OCI-LY7 (cell line): ENCODE measurements around the gene ATG9B.

Experiments
- EZH2phosphoT487 ChIP-seq: fragments of 200-600 bp; sonication (generic); IDR thresholded peaks from 2 replicates; pipeline ENCODE4 v1.6.1; 2018; ENCODE audit warnings: low read depth, borderline replicate concordance, mild to moderate bottlenecking, mixed run types, antibody characterized with exemption, low read length, moderate library complexity, mixed read lengths
- TF ChIP-seq, protein P1 (sequence below): fragments of 200-600 bp; sonication (generic); conservative IDR thresholded peaks from 2 replicates; pipeline ENCODE4 v1.5.1; 2014; ENCODE audit warnings: mild to moderate bottlenecking, antibody characterized with exemption, low read length, moderate library complexity, mixed read lengths

DNA sequence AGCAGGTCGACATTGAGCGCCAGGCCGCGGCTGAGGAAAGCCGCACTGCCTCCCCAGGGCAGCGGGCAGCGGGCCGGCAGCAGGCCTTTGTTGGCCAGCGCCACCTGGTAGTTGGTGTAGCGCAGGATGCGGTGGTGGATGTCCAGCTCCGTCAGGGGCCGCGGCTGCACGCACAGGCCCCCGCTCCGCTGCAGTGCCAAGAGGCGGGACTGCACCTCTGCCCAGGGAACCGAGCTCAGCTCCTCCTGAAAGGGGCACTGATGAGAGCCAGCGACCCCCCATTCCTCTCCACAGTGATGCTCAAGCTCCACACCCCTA, 5.2 kb downstream of the ATG9B start:
- TF ChIP-seq, protein P1, sequence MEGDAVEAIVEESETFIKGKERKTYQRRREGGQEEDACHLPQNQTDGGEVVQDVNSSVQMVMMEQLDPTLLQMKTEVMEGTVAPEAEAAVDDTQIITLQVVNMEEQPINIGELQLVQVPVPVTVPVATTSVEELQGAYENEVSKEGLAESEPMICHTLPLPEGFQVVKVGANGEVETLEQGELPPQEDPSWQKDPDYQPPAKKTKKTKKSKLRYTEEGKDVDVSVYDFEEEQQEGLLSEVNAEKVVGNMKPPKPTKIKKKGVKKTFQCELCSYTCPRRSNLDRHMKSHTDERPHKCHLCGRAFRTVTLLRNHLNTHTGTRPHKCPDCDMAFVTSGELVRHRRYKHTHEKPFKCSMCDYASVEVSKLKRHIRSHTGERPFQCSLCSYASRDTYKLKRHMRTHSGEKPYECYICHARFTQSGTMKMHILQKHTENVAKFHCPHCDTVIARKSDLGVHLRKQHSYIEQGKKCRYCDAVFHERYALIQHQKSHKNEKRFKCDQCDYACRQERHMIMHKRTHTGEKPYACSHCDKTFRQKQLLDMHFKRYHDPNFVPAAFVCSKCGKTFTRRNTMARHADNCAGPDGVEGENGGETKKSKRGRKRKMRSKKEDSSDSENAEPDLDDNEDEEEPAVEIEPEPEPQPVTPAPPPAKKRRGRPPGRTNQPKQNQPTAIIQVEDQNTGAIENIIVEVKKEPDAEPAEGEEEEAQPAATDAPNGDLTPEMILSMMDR = no peak
- TF ChIP-seq EZH2phosphoT487 = no peak
